ENCODE measurements around the gene CACNA1C. TPM values are rescaled to one million over a fixed set of nuclear protein-coding genes. Genes with fewer than 3 reads are reported as not detected.

The CACNA1C gene
- total RNA-seq, 2 experiments from 2014 or later, result 0.05 to 0.08 TPM

- no peak overlapping the region for H3K27ac Mint-ChIP-seq
- DNase-seq, result no peak
- Histone ChIP-seq H3K27ac (ENCODE audit: low read depth in 1 of 2, low read length in 2 of 2) (no peak overlapping the region), H3K27me3 (ENCODE audit: control insufficient read depth in 1 of 2, insufficient read depth in 2 of 2, low read length in 2 of 2) (no peaks in the 10 kb centered on the region), H3K36me3 (ENCODE audit: insufficient read depth, low read length) (no peaks in the 10 kb centered on the region), H3K4me3 (ENCODE audit: low read length) (no peak overlapping the region), H3K9me3 (ENCODE audit: control insufficient read depth in 1 of 2, insufficient read depth in 1 of 2, low read length in 2 of 2) (no peaks in the 10 kb centered on the region), H3K4me1 (ENCODE audit: insufficient read depth, low read length) (peaks cover 2% of the 10 kb centered on the region)
- ChIA-PET CTCF (no interaction called here), POLR2A (no interaction called here)
- H3K4me1 Mint-ChIP-seq (ENCODE audit: low read depth), result no peaks in the 10 kb centered on the region
- intact Hi-C loops (cut with DNase I, micrococcal nuclease), result no loop called here
- H3K9me3 Mint-ChIP-seq, result no peaks in the 10 kb centered on the region
- no peaks in the 10 kb centered on the region for H3K36me3 Mint-ChIP-seq (ENCODE audit: low read depth)
- ATAC-seq (ENCODE audit: poor library complexity), result no peak
- TF ChIP-seq CTCF (IDR thresholded peaks at IDR 0.05), result no peak
- no peak overlapping the region for H3K4me3 Mint-ChIP-seq
- H3K27me3 Mint-ChIP-seq, result peaks cover 6% of the 10 kb centered on the region
Observed at GRCh38 chr12:2447861-2448260, 395.1 kb downstream of the CACNA1C start.

- ChIA-PET POLR2A (no interaction called here), CTCF (no interaction called here)
- Mint-ChIP-seq H3K9me3 (no peaks in the 10 kb centered on the region), H3K4me1 (ENCODE audit: low read depth) (no peaks in the 10 kb centered on the region), H3K4me3 (no peak overlapping the region), H3K27ac (no peak overlapping the region), H3K27me3 (peaks cover 3% of the 10 kb centered on the region), H3K36me3 (ENCODE audit: low read depth) (no peaks in the 10 kb centered on the region)
- Histone ChIP-seq H3K9me3 (ENCODE audit: control insufficient read depth in 1 of 2, insufficient read depth in 1 of 2, low read length in 2 of 2) (no peaks in the 10 kb centered on the region), H3K27me3 (ENCODE audit: control insufficient read depth in 1 of 2, insufficient read depth in 2 of 2, low read length in 2 of 2) (no peaks in the 10 kb centered on the region), H3K36me3 (ENCODE audit: insufficient read depth, low read length) (no peaks in the 10 kb centered on the region), H3K27ac (ENCODE audit: low read depth in 1 of 2, low read length in 2 of 2) (no peak overlapping the region), H3K4me3 (ENCODE audit: low read length) (no peak overlapping the region), H3K4me1 (ENCODE audit: insufficient read depth, low read length) (peaks cover 2% of the 10 kb centered on the region)
- no peak for ATAC-seq (ENCODE audit: poor library complexity)
- no peak for TF ChIP-seq CTCF (IDR thresholded peaks at IDR 0.05)
- intact Hi-C loops (cut with DNase I, micrococcal nuclease), result no loop called here
- no peak for DNase-seq
Observed at GRCh38 chr12:2449586-2449985, 396.8 kb downstream of the CACNA1C start.

DNA sequence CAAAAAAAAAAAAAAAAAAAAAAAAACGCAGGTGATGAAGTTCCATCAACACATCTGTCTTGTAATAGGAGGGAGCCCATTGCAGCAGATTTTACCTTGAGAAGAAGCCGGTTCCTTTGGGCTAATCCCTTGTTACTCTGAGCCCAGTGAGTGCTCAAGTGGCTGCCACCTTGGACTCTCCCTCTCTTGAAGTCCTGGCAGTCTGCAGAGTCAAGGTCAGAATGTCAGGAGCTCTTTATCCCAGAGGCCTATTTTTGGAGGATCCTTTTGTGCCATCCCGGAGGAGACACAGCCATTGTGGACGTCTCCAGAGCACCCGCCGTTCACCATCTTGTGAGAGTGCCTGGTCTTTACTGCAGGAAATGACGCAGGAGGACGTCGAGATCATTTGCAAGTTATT is 397.8 kb downstream of the CACNA1C start:
- no peak for ATAC-seq (ENCODE audit: poor library complexity)
- H3K9me3 ChIP-seq (ENCODE audit: control insufficient read depth in 1 of 2, insufficient read depth in 1 of 2, low read length in 2 of 2), result no peaks in the 10 kb centered on the region
- H3K27me3 ChIP-seq (ENCODE audit: control insufficient read depth in 1 of 2, insufficient read depth in 2 of 2, low read length in 2 of 2), result no peaks in the 10 kb centered on the region
- intact Hi-C loops (cut with DNase I, micrococcal nuclease), result no loop called here
- TF ChIP-seq CTCF (IDR thresholded peaks at IDR 0.05), result no peak
- no peak for DNase-seq
- H3K9me3 Mint-ChIP-seq, result no peaks in the 10 kb centered on the region
- no peak overlapping the region for H3K27ac ChIP-seq (ENCODE audit: low read depth in 1 of 2, low read length in 2 of 2)
- H3K4me3 Mint-ChIP-seq, result no peak overlapping the region
- no peaks in the 10 kb centered on the region for H3K36me3 ChIP-seq (ENCODE audit: insufficient read depth, low read length)
- H3K4me1 ChIP-seq (ENCODE audit: insufficient read depth, low read length), result peaks cover 2% of the 10 kb centered on the region
- no peak overlapping the region for H3K4me3 ChIP-seq (ENCODE audit: low read length)
- H3K27ac Mint-ChIP-seq, result no peak overlapping the region
- H3K27me3 Mint-ChIP-seq, result no peaks in the 10 kb centered on the region
- H3K36me3 Mint-ChIP-seq (ENCODE audit: low read depth), result no peaks in the 10 kb centered on the region
- no peaks in the 10 kb centered on the region for H3K4me1 Mint-ChIP-seq (ENCODE audit: low read depth)
- CTCF ChIA-PET, result no interaction called here
- POLR2A ChIA-PET, result no interaction called here

Measured in CD4-positive, alpha-beta T cell (primary cell).